OCI-LY1 (cell line): ENCODE data around the gene CCR6.

Experiments used
- H2AFZ ChIP-seq: fragments of 200-600 bp; sonication (generic), shearing (Covaris generic); 2 replicates; pipeline ENCODE4 v1.6.0; 2014; ENCODE audit warnings: antibody characterized with exemption, mild to moderate bottlenecking, low read length
- H3F3A ChIP-seq: fragments of 200-600 bp; sonication (generic), shearing (Covaris generic); 2 replicates; pipeline ENCODE4 v1.6.0; 2014; ENCODE audit warnings: mild to moderate bottlenecking, antibody characterized with exemption, low read length, moderate library complexity; ENCODE audit not compliant: insufficient read depth
- H3K27ac ChIP-seq: fragments of 200-600 bp; sonication (generic); 2 replicates; pipeline ENCODE4 v1.5.1; 2014; ENCODE audit warnings: low read length, mixed run types, mild to moderate bottlenecking, low read depth; ENCODE audit not compliant: poor library complexity, severe bottlenecking
- H3K27me3 ChIP-seq: fragments of 200-600 bp; sonication (generic); 2 replicates; pipeline ENCODE4 v1.6.0; 2014; ENCODE audit warnings: antibody characterized with exemption, mild to moderate bottlenecking, low read length, moderate library complexity; ENCODE audit not compliant: insufficient read depth
- H3K36me3 ChIP-seq: fragments of 200-600 bp; sonication (generic); 2 replicates; pipeline ENCODE4 v1.6.1; 2014; ENCODE audit warnings: mild to moderate bottlenecking, antibody characterized with exemption, low read length, moderate library complexity, mixed read lengths; ENCODE audit not compliant: insufficient read depth
- H3K4me1 ChIP-seq: fragments of 200-600 bp; sonication (generic); 2 replicates; pipeline ENCODE4 v1.5.1; 2014; ENCODE audit warnings: mild to moderate bottlenecking, low read length, moderate library complexity; ENCODE audit not compliant: insufficient read depth, severe bottlenecking
- H3K4me2 ChIP-seq: fragments of 200-600 bp; sonication (generic), shearing (Covaris generic); 2 replicates; pipeline ENCODE4 v1.6.1; 2014; ENCODE audit warnings: low read length
- H3K4me3 ChIP-seq: fragments of 200-600 bp; sonication (generic); 2 replicates; pipeline ENCODE4 v1.5.1; 2014; ENCODE audit warnings: low read length, low read depth, mild to moderate bottlenecking, mixed read lengths; ENCODE audit not compliant: poor library complexity, severe bottlenecking
- H3K79me2 ChIP-seq: fragments of 200-600 bp; shearing (Covaris generic); 2 replicates; pipeline ENCODE4 v1.6.1; 2016; ENCODE audit warnings: mixed run types, low read length, mixed read lengths; ENCODE audit not compliant: insufficient read depth
- H3K9ac ChIP-seq: fragments of 200-600 bp; sonication (generic), shearing (Covaris generic); 2 replicates; pipeline ENCODE4 v1.6.1; 2014; ENCODE audit warnings: mild to moderate bottlenecking, low read length, mixed read lengths
- H3K9me2 ChIP-seq: fragments of 200-600 bp; sonication (generic), shearing (Covaris generic); 2 replicates; pipeline ENCODE4 v1.6.1; 2014; ENCODE audit warnings: low read depth, mild to moderate bottlenecking, low read length, mixed read lengths
- H3K9me3 ChIP-seq: fragments of 200-600 bp; shearing (Covaris generic); 2 replicates; pipeline ENCODE4 v1.6.1; 2014; ENCODE audit warnings: low read length, mixed read lengths
- H4K20me1 ChIP-seq: fragments of 200-600 bp; sonication (generic), shearing (Covaris generic); 2 replicates; pipeline ENCODE4 v1.6.0; 2016; ENCODE audit warnings: mild to moderate bottlenecking, low read length; ENCODE audit not compliant: insufficient read depth
- EZH2 ChIP-seq: fragments of 200-600 bp; sonication (generic), shearing (Covaris generic); IDR thresholded peaks from 2 replicates; pipeline ENCODE4 v1.8.0; 2017; ENCODE audit warnings: borderline replicate concordance, mixed run types, mild to moderate bottlenecking, antibody characterized with exemption, low read length, moderate library complexity, mixed read lengths
- TF ChIP-seq, protein P1 (sequence below): fragments of 200-600 bp; sonication (generic), shearing (Covaris generic); IDR thresholded peaks from 2 replicates; pipeline ENCODE4 v1.5.1; 2017; ENCODE audit warnings: mild to moderate bottlenecking, antibody characterized with exemption, low read length, moderate library complexity, mixed read lengths

CCR6 gene

GRCh38 chr6:167143041-167143440, 20.1 kb downstream of the CCR6 start:
- peaks cover 5% of the 10 kb centered on the region; the same call in 1 of the 2 replicates for H3K36me3 ChIP-seq
- H3K27ac ChIP-seq: no peak overlapping the region
- TF ChIP-seq, protein P1, sequence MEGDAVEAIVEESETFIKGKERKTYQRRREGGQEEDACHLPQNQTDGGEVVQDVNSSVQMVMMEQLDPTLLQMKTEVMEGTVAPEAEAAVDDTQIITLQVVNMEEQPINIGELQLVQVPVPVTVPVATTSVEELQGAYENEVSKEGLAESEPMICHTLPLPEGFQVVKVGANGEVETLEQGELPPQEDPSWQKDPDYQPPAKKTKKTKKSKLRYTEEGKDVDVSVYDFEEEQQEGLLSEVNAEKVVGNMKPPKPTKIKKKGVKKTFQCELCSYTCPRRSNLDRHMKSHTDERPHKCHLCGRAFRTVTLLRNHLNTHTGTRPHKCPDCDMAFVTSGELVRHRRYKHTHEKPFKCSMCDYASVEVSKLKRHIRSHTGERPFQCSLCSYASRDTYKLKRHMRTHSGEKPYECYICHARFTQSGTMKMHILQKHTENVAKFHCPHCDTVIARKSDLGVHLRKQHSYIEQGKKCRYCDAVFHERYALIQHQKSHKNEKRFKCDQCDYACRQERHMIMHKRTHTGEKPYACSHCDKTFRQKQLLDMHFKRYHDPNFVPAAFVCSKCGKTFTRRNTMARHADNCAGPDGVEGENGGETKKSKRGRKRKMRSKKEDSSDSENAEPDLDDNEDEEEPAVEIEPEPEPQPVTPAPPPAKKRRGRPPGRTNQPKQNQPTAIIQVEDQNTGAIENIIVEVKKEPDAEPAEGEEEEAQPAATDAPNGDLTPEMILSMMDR: no peak
- no peak for TF ChIP-seq EZH2
- no peaks in the 10 kb centered on the region for H4K20me1 ChIP-seq
- H3K9ac ChIP-seq: no peak overlapping the region
- H3K9me2 ChIP-seq: no peaks in the 10 kb centered on the region
- H3K4me3 ChIP-seq: no peak overlapping the region
- no peaks in the 10 kb centered on the region for H3K79me2 ChIP-seq
- peaks cover 8% of the 10 kb centered on the region; the same call in 1 of the 2 replicates for H3K27me3 ChIP-seq
- no peak overlapping the region for H2AFZ ChIP-seq
- H3K4me1 ChIP-seq: peaks cover 12% of the 10 kb centered on the region
- H3K4me2 ChIP-seq: no peak overlapping the region
- no peaks in the 10 kb centered on the region for H3F3A ChIP-seq
- H3K9me3 ChIP-seq: peaks cover 7% of the 10 kb centered on the region; the same call in 1 of the 2 replicates

GRCh38 chr6:167145461-167145860, 22.6 kb downstream of the CCR6 start:
- Histone ChIP-seq H3K9me3 (peaks cover 7% of the 10 kb centered on the region; the same call in 1 of the 2 replicates), H3K4me2 (no peak overlapping the region), H3K36me3 (peaks cover 5% of the 10 kb centered on the region; the same call in 1 of the 2 replicates), H3K4me1 (peaks cover 30% of the 10 kb centered on the region), H3F3A (no peaks in the 10 kb centered on the region), H3K4me3 (no peak overlapping the region), H4K20me1 (no peaks in the 10 kb centered on the region), H3K27ac (no peak overlapping the region), H2AFZ (no peak overlapping the region), H3K9me2 (no peaks in the 10 kb centered on the region), H3K9ac (no peak overlapping the region), H3K27me3 (peaks cover 8% of the 10 kb centered on the region; the same call in 1 of the 2 replicates), H3K79me2 (no peaks in the 10 kb centered on the region)
- no peak for TF ChIP-seq EZH2
- TF ChIP-seq, protein P1: no peak

GRCh38 chr6:167146135-167146534, 23.2 kb downstream of the CCR6 start:
- Histone ChIP-seq H3K9ac (no peak overlapping the region), H3K27me3 (peaks cover 8% of the 10 kb centered on the region; the same call in 1 of the 2 replicates), H3K4me1 (peaks cover 34% of the 10 kb centered on the region), H3K4me3 (no peak overlapping the region), H3K36me3 (peaks cover 5% of the 10 kb centered on the region; the same call in 1 of the 2 replicates), H3K4me2 (no peak overlapping the region), H2AFZ (no peak overlapping the region), H4K20me1 (no peaks in the 10 kb centered on the region), H3F3A (no peaks in the 10 kb centered on the region), H3K27ac (no peak overlapping the region), H3K9me3 (peaks cover 7% of the 10 kb centered on the region; the same call in 1 of the 2 replicates), H3K9me2 (no peaks in the 10 kb centered on the region), H3K79me2 (no peaks in the 10 kb centered on the region)
- TF ChIP-seq EZH2: no peak

- no peak overlapping the region for H2AFZ ChIP-seq
- H3K79me2 ChIP-seq: no peaks in the 10 kb centered on the region
- no peak overlapping the region for H3K27ac ChIP-seq
- no peaks in the 10 kb centered on the region for H4K20me1 ChIP-seq
- peaks cover 8% of the 10 kb centered on the region; the same call in 1 of the 2 replicates for H3K27me3 ChIP-seq
- H3K4me3 ChIP-seq: no peak overlapping the region
- no peak overlapping the region for H3K9ac ChIP-seq
- no peaks in the 10 kb centered on the region for H3F3A ChIP-seq
- H3K9me3 ChIP-seq: peaks cover 7% of the 10 kb centered on the region; the same call in 1 of the 2 replicates
- no peak overlapping the region for H3K4me2 ChIP-seq
- TF ChIP-seq EZH2: no peak
- TF ChIP-seq, protein P1: no peak
- peaks cover 5% of the 10 kb centered on the region; the same call in 1 of the 2 replicates for H3K36me3 ChIP-seq
- peaks cover 43% of the 10 kb centered on the region for H3K4me1 ChIP-seq
- no peaks in the 10 kb centered on the region for H3K9me2 ChIP-seq
Observed at GRCh38 chr6:167146977-167147376, 24.1 kb downstream of the CCR6 start.
